Breast epithelium (tissue), 3 donors: ENCODE measurements around the gene COL9A3.

ENCODE experiments used
- POLR2AphosphoS5 ChIP-seq, 3 donors: sonication (generic); formaldehyde crosslinking; IDR thresholded peaks; one replicate each; pipeline ENCODE4 v1.6.1; 2017; ENCODE audit warnings: antibody characterized with exemption in 3 of 3
- TF ChIP-seq, protein P1 (sequence below), 3 donors: fragments of 450-650 bp; IDR thresholded peaks; one replicate each; pipeline ENCODE4 v1.5.1; 2016 to 2017; ENCODE audit warnings: antibody characterized with exemption in 3 of 3, mild to moderate bottlenecking in 3 of 3, moderate library complexity in 3 of 3

DNA sequence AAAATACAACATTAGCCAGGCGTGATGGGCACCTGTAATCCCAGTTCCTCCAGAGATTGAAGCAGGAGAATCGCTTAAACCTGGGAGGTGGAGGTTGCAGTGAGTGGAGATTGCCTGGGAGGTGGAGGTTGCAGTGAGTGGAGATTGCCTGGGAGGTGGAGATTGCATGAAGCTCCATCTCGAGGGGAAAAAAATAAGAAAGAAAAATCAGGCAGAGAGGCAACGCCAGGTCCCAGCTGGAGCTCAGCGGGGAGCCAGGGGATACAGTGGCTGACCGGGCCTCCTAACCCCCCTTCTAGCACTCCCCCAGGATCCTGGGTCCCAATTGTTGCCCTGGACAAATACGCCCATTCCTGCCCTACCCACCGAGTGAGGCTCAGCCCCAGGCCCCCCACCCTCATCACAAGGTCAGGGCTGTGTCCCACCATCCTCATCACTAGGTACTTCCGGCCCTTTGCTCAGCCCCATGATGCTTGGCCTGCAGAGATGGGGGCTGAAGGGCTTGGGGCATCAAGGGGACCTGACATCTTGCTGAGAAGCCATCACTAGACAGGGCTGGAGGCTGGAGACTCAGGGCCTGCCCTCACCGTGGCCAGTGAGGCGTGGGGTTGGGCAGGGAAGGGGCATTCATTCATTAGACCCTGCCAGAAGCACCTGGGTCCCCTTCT lies 10.3 kb upstream of the COL9A3 start:
- TF ChIP-seq, protein P1, sequence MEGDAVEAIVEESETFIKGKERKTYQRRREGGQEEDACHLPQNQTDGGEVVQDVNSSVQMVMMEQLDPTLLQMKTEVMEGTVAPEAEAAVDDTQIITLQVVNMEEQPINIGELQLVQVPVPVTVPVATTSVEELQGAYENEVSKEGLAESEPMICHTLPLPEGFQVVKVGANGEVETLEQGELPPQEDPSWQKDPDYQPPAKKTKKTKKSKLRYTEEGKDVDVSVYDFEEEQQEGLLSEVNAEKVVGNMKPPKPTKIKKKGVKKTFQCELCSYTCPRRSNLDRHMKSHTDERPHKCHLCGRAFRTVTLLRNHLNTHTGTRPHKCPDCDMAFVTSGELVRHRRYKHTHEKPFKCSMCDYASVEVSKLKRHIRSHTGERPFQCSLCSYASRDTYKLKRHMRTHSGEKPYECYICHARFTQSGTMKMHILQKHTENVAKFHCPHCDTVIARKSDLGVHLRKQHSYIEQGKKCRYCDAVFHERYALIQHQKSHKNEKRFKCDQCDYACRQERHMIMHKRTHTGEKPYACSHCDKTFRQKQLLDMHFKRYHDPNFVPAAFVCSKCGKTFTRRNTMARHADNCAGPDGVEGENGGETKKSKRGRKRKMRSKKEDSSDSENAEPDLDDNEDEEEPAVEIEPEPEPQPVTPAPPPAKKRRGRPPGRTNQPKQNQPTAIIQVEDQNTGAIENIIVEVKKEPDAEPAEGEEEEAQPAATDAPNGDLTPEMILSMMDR (IDR thresholded peaks at IDR 0.05) = no peak
- no peak for TF ChIP-seq POLR2AphosphoS5 (IDR thresholded peaks at IDR 0.05)
